GM12891 (cell line): ENCODE results near the gene CD300LD.

ENCODE experiments used
- POLR2A ChIP-seq: IDR thresholded peaks from 2 replicates; pipeline ENCODE4 v1.6.1; 2011; ENCODE audit warnings: low read depth, low read length, control low read depth
- POLR2AphosphoS5 ChIP-seq: IDR thresholded peaks from 2 replicates; pipeline ENCODE4 v1.6.1; 2011; ENCODE audit warnings: low read depth, low read length, control low read depth
- TAF1 ChIP-seq: IDR thresholded peaks from 2 replicates; pipeline ENCODE4 v1.6.1; 2011; ENCODE audit warnings: low read depth, low read length, control low read depth

- TF ChIP-seq POLR2A (no peak), POLR2AphosphoS5 (no peak), TAF1 (no peak)
Observed at GRCh38 chr17:74604761-74605160, 12.7 kb upstream of the CD300LD start.
